M059J (cell line): Measurements from ENCODE around the gene LONP1. TPM values are rescaled to one million over a fixed set of nuclear protein-coding genes. Genes with fewer than 3 reads are reported as not detected.

ENCODE experiments used
- DNase-seq: peaks from one replicate; pipeline ENCODE4 v3.0.0-alpha.2; 2012; ENCODE audit warnings: low read depth
- total RNA-seq: library from RNA; depleted of rRNA; stranded (reverse); fragments of >200 nt; shearing (Covaris generic); gene quantifications from 2 replicates; pipeline ENCODE4 v1.2.3, GENCODE V29; 2014

Gene LONP1
- total RNA-seq, 1 experiment from 2014 or later = 71.2 TPM

DNA sequence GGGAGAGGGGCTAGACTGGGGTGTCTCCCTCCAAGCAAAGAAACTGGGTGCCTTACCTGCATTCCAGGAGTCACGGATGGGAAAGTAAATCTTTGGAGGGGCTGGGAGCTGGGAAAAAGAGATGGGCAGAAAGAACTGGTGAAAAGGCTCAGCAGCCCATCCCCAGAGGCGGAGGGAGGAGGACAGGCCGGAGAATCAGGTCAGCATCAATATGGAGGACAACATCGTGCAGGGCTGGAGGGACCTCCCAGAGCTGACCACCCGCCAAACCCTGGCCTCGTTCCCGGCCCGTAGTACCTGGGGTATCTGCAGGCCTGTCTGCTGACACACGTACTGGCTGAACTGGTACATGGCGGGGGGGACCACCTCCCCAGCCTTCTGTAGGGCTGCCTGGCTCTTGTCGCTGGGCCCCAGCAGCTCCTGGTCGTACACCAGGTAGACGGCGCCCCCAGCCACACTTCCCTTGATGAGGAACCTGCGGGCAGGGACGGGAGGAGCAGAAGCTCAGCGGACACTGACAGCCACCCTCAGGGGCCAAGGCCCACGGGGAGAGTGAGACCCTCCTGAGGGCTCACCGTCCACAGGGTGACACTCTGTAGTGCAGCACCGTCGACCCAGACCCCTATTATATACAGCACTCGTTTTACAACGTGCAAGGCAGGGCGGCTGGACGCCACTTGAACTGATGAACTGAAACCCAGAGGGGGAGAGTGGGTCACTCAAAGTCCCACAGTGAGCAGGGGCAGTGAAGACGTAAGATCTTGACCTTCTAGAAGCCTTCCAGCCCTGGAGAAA, 40.5 kb downstream of the LONP1 start:
- no peak for DNase-seq

DNA sequence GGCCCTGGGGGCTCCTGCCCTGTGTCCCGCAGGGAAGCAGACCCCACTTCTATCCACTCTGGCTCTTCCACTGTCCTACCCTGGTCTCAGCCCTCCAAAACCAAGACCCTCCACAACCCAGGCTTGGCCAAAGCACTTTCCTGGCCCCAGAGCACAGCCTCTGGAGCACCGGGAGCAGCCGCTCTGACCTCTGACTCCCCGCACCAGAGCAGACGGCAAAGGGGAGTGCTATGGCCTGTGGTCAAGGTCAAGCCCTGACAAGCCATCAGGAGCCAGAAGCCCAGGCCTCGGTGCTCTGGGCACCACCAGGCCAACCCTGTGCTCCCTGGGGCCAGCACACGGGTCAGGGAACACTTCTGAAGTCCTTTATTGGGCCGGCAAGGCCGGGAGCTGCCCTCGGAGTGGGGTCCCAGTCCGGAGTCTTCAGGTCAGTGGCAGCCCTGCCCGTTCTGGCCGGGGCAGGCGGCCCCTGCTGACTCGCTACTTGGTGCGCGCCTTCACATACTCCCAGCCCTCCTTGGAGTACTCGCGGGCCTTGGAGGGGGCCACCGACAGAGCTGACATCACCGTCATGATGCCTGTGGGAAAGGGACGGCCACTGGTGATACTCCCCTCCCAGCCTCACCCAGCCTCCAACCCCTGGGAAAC, 41.8 kb downstream of the LONP1 start:
- no peak for DNase-seq

- DNase-seq = no peak
Observed at GRCh38 chr19:5677580-5677979, 42.4 kb downstream of the LONP1 start.

- no peak for DNase-seq
Observed at GRCh38 chr19:5677136-5677535, 42.8 kb downstream of the LONP1 start.

DNA sequence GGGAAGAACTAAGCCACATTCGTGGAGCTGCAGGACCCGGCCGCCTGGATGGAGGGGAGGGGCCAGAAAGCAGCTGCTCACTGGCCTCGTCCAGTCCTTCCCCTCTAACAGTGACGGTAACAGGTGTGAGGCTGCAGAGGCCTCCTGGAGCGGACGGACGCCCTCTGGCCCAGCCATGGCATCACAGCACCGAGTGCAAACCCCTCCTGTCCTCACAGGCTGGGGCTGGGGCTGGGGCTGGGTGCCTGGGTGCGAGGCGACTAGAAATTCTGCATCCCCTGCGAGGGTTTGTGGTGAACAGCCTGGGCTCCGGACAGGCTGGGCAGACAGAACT, 43.2 kb downstream of the LONP1 start:
- no peak for DNase-seq

DNA sequence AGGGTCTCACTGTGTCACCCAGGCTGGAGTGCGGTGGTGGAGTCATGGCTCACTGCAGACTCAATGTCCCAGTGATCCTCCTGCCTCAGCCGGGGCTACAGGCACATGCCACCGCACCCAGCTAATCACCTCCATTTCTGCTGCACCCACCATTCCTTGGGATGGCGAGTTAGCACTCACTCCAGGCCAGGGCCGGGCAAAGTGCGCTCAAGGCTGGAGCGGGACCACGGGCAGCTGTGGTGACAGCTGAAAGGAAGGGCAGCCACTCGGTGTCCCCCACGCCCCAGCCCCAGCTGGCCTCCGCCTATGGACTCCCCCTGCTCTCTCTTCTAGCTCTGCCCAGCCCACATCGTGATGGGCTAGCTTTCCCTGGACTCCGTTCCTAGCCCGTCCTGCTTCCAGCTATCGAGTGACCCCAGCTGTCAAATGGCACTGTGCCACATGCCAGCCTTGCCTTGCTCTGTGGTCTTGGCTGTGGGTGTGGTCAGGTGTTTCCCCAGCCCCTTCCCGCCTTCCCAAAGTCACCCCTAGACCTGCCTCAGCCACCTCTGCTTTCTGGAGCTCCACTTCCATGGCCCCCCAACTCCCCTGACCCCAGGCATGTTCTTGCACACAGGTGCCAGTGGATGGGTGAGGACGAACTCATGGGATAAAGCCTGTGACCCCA, 43.7 kb downstream of the LONP1 start:
- no peak for DNase-seq

DNA sequence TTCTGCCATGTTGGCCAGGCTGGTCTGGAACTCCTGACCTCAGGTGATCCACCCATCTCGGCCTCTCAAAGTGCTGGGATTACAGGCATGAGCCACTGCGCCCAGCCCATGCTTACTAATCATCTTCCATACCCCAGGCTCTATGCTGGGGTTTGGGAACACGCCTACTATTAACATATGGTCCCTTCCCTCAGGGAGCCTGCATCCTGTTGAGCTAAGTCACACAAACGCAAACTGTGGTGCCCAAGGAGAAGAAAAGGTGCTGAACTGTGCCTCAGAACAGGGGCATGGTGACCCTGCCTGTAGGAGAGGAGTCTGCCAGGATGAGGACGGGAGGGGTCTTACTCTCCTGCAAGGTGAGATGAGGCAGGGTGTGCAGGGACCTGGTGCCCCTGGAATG, 45.2 kb downstream of the LONP1 start:
- DNase-seq = no peak

DNA sequence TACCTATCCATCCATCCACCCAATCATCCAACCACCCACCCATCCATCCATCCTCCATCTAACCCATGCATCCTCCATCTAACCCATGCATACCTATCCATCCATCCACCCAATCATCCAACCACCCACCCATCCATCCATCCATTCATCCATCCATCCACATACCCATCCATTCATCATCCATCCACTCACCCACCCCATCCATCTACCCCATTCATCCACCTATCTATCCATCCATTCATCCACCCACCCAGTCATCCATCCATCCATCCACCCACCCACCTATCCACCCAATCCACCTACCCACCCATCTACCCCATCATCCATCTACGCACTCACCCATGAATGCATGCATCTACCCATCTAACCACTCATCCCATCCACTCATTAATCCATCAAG, 46.2 kb downstream of the LONP1 start:
- DNase-seq = no peak

- no peak for DNase-seq
Observed at GRCh38 chr19:5672708-5673459, 47.1 kb downstream of the LONP1 start.

DNA sequence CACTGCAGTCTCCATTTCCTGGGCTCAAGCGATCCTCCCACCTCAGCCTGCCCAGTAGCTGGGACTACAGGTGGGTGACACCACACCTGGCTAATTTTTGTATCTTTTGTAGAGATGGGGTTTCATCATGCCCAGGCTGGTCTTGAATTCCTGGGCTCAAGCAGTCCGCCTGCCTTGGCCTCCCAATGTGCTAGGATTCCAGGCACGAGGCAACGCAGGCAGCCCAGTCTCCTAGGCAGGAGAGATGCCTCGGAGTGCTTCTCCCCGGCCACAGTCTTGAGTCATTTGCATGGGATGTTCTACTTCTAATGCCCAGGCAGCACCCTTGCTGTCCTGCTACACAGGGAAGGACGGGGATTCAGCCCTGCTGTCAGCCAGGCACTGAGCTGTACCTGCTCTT, 48.3 kb downstream of the LONP1 start:
- DNase-seq = no peak

GRCh38 chr19:5669212-5669611, 50.7 kb downstream of the LONP1 start:
- no peak for DNase-seq

GRCh38 chr19:5667751-5668271, 52.1 kb downstream of the LONP1 start:
- no peak for DNase-seq

DNA sequence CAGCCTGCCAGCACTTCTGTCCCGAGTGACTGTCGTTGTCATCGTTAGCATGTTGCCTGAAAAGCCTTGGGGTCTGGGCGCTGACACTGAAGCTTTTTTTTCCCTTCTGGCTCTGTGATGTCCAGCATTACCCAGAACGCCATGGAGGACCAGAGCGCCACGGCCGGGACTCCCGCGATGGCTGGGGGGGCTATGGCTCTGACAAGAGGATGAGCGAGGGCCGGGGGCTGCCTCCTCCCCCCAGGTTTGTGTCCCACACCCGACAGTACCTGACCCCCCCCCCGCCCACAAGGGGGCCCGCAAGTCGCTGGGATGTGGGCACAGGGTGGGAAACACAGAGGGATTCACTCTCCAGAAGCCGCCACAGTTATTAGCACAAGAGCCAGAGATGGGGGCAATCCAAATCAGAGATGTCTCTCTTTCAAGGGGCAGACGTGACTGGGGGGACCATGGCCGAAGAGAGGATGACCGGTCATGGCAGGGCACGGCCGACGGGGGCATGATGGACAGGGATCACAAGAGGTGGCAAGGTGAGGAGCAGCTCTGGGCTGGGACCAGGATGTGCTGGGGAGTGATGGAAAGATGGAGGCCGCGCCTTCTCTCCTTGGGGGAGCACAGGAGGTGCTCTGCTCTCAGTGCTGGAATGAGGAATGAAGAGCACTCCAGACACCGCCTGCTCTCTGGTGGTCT, 52.9 kb downstream of the LONP1 start:
- DNase-seq = no peak

GRCh38 chr19:5665781-5666513, 54.0 kb downstream of the LONP1 start:
- peak; percentile 67 for DNase-seq

DNA sequence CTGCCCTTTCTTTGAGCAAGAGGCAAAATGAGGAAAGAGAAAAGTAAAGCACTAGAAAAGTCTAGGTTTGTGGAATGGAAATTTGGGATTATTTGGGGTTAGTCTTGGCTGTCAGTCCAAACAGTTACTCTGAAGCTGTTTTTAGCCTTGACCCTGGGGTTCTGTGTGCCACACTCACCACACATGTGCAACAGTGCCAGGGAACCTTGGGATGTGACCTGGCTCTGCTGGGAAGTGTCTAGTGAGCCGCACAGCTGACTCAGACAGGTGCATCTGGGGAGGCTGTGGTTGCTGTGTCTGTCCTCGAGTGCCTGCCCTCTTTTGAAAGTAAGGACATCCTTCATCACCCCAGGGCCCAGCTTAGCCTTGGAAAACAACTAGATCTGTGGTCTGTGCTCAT, 55.4 kb downstream of the LONP1 start:
- DNase-seq = no peak

DNA sequence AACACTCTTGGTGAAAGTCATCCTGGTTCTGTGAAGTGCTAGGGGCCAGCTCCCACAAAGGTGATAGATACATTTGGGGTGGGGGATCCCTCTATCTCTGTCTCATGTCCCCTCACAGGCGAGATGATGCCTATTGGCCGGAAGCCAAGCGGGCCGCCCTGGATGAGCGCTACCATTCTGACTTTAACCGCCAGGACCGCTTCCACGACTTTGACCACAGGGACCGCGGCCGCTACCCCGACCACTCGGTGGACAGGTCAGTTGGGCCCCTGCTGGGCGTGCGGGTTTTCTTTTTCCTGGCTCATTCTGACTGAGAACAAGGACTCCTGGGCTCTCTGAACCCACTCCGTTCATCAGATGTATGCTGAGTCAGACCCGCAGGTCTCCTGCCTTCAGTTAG, 56.0 kb downstream of the LONP1 start:
- no peak for DNase-seq

GRCh38 chr19:5661483-5661882, 58.5 kb downstream of the LONP1 start:
- DNase-seq = no peak

- DNase-seq = no peak
Observed at GRCh38 chr19:5655412-5655811, 64.5 kb downstream of the LONP1 start.

DNA sequence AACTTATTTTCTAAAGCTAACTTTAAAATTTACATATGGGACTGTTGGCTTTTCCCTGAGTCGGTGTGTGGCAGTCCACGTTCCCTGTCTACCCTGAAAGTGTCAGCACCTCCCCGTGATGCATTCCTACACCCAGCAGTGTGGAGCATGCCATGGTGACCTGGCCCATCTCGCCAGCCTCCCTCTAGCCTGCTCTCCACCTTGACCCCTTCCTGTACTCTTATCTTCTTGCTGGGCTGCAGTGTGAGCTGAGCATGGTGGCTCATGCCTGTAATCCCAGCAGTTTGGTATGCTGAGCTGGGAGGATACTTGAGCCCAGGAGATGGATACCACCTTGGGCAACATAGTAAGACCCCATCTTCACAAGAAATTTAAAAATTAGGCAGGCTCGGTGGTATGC, 65.0 kb downstream of the LONP1 start:
- DNase-seq = no peak

- no peak for DNase-seq
Observed at GRCh38 chr19:5652261-5652660, 67.7 kb downstream of the LONP1 start.

DNA sequence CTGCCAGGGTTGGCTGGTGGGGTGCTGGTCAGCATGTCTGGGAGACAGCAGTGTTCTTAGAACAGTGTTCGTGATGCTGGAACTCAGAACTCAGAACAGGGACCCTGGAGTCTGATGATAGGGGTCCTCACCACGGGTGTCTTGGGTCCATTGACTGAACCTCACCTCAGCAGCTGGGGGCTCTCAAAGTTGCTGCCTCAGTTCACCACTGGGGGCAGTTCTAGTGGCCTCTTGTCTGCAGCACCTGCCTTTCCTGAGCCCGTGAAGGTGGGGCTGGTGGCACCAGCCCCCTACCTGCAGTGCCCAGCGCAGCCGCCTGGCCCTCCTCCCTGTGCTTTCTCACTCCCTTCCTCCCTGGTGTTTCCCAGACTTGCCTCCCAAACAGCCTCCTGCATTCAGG, 68.6 kb downstream of the LONP1 start:
- no peak for DNase-seq
